ENCODE results near the gene PLEKHG1.

The PLEKHG1 gene

DNA sequence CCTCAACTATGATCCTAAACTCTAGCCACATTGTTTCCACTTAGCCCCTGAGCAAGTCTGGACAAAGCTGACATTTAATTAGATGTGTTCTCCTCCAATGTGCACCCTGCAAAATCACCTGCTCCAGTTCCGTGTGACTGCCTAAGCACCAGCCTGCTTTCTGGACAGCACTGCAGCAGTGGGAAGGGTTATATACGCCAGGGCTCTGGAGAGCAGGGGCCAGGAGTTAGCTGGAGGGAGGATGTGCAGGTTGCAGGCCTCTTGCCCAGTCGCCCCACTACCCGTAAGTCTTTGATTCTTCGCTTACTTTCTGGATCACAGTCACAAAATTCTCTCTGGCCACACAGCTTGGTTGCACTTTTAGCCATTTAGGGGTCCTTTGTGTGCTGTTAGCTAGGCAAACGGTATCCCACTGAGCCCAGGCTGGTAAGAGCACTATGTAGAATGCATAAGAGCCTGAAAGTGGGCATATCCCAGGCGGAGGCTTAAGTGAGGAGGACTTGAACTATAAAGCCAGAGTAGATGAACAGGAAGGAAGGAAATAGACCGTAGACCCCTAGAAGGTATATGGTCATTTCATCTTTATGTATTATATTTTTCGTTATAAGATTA, 10.7 kb upstream of the PLEKHG1 start:
- H3K27ac ChIP-seq, result no peak overlapping the region
- no peak for DNase-seq (ENCODE audit: low read depth, low spot score)

DNA sequence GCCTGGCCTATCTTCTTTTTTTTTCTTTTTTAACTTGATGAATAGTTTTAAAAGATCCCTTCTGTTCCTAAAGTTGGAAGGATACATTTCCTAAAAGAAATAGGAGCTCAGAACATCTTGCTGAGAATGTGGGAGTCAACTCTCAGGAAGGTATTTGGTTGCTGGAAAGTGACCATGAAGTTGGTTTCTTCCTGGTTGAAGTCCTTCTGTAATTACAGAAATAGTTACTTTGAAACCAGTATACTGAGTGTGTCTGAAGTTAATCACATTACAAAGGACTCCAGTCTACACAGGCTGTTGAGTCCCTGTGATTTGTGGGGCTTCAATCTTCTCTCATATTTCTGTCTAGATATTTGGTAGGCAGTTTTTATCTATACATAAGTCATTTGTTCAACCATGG, 9.8 kb upstream of the PLEKHG1 start:
- peak overlapping the region; percentile 23 for H3K27ac ChIP-seq
- no peak for DNase-seq (ENCODE audit: low read depth, low spot score)

DNA sequence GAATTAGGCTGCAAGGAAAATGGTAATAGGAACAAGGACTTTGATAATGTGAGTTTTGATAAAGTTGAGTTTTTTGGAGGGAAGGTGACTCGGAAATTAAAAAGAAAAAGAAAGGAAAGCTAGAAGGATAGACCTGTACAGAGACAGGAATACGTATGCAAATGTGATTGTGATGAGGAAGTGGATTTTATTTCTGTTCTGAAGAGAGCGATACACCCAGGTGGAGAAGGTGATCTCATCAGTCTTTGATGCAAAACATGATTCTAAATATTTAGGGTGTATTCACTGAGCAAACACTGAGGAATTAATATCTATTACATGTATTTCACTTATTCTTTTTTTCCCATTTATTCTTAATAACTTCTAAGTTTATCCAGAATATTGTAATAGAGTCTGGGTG, 9.2 kb upstream of the PLEKHG1 start:
- DNase-seq (ENCODE audit: low read depth, low spot score), result no peak

DNA sequence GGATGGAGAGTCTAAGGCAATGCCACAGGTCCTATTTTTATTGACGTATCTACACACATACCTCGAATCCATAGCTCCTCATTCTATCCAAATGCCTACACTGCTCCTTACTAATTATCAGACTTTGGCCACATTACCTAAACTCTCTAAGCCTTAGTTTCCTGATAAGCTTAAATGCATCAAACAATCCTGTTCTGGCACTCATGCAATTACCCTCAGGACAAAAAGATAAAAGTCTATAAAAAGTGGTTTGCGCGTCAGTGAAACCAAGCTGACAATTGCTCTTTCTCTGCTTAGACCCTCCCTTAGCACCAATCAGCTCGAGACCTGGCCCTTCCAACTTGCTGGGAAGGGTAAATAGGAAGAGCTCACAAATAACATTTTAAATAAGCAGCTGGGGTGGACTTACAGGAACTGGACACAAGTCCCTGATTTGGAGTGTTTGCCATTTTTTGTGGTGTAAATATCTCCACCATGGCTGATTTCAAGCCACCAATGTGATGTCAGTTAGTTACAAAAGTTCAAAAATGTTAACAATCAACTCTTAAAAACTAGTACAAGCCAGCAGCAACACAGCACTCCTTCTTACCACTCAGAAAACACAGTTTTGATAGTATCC, 7.2 kb upstream of the PLEKHG1 start:
- DNase-seq (ENCODE audit: low read depth, low spot score), result no peak
- no peak overlapping the region for H3K27ac ChIP-seq

More for the DNA sequence above, 9.2 kb upstream of the PLEKHG1 start:
- H3K27ac ChIP-seq, result peak overlapping the region; percentile 23

DNA sequence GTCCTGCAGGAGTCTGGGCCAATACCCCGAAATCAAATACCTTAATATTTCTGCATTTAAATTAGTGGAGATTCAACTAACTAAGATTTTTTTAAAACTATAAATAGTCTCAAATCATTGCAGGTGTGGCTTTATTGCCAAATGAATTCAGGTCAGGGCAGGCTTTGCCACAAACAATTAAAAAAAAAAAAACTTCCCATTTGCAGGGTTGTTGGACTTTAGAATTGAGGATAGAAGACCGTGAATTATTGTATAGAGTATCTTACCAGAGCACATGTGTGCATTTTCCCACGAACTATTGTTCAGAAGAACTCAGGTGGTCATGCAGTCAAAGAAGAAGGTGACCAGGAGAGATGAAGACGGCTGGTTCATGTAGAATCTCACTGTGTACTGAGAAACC, 6.6 kb upstream of the PLEKHG1 start:
- DNase-seq (ENCODE audit: low read depth, low spot score), result no peak
- H3K27ac ChIP-seq, result no peak overlapping the region

DNA sequence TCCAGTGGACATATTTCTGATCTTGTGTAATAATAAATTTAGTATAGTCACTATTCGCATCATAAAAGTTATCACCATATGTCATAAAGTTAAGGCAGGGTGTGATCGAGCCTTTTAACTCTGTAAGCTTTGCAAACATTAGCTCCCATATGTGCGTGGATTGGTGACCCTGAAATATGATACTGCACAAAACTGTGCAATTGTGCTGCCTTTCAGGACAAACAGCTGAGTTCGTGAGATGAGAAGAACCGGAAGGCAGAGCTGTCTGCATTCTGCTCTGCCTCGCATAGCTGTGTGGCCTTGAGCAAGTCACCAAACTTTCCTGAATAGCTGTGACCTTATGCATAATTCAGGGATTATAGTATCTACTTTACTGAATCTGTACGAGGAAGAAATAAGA, 3.2 kb upstream of the PLEKHG1 start:
- no peak for DNase-seq (ENCODE audit: low read depth, low spot score)
- no peak overlapping the region for H3K27ac ChIP-seq

DNA sequence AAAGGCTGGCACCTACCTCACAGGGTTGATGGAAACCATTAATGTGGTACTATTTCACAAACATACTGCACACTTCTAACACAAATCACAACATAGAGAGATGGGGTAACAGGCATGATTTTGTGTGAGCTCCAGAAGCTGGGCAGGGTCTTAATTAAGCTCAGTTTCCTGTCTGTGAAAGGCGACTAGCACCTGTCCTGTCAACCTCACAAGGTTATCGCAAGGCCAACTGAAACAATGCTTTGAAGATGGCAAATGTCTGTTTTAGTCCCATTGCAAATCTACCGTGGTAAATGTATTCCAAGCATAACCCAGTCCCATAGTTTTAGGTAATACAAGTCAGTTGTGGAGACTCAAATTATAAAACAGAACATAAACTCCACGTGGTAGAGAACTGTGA, 1.3 kb upstream of the PLEKHG1 start:
- no peak for DNase-seq (ENCODE audit: low read depth, low spot score)
- H3K27ac ChIP-seq, result no peak overlapping the region

DNA sequence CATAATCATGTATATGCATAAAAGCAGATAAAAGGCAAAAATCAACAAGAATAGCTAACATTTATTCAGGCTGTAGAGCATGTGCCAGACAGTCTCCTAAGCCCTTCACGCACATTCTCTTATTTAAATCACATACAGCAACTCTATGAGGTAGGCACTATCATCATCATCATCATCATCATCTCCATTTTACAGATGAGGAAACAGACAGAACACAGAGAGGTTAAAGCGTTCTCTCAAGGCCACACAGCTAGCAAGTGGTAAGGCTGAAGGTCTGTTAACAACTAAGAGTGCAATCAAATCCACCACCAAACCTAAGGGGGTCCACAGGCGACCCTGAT, 857 bp upstream of the PLEKHG1 start:
- DNase-seq (ENCODE audit: low read depth, low spot score), result no peak
- no peak overlapping the region for H3K27ac ChIP-seq

DNA sequence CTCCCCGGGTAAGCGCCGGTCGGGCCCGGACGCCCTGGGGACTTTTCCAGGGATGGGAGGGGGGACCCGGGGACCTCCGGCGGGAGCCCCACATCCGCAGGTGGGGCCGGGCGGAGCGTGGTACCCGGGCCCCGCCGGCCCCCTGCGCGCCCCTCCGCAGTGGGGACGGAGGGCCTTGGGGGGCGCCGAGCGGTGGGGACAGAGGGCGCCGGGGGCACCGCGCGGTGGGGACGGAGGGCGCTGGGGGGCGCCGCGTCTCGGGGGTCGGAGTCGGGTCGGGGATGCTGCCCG, 270 bp downstream of the PLEKHG1 start:
- H3K27ac ChIP-seq, result peak overlapping the region; percentile 74
- DNase-seq (ENCODE audit: low read depth, low spot score), result no peak

DNA sequence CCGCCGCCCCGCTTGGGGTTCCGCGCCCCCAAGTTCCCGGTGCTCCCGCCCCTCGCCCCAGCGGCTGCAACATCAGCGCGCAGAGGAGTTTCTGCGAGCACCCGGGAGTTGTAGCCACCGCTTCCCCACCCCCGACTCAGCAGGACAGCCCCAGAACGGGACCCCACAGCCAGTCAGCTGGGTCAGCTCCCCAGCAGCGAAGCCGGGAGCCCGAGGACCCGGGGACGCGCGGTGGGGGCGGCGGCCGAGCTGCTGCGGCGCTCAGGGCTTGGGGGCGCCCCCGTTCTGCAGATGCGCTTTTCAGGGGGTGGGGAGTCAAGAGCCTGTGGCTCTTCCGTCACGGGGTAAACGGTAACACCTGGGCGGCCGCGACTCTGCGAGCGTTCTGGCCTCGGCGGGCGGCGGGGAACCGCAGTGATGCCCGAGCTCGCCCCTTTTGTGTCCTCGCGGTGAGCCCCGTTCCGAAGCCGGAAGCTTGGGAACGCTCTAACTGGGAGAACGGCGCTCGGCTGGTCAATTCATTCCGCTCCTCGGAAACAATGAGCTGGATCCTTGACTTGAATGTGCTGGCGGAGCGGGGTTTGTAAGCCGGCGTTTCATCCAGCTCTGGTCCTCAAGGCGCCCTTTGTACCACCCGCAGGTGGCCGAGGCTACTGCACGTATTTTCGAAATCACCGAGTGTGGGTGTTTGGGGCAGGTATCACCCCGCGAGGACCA, 774 bp downstream of the PLEKHG1 start:
- DNase-seq (ENCODE audit: low read depth, low spot score), result peak; percentile 54
- H3K27ac ChIP-seq, result peak overlapping the region; percentile 74

DNA sequence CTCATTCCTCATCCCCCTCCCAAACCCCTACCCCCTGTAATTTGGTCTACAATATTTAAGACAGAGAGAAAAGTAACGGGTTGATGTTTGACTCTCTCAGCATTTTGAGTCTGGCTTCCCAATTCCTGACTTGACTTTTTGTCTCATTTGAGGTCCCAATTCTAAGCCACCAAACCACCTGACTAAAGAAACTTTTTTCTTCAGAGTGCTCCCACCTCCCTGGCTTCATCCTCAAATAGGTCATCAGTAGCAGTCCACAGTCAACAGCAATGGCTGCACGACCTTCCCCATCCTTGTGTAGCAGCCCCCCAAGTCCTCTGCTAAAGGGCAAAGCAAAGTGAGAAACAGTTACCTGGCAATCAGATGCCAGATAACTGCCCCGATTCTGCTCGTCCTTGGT, 1.8 kb downstream of the PLEKHG1 start:
- no peak overlapping the region for H3K27ac ChIP-seq
- no peak for DNase-seq (ENCODE audit: low read depth, low spot score)

DNA sequence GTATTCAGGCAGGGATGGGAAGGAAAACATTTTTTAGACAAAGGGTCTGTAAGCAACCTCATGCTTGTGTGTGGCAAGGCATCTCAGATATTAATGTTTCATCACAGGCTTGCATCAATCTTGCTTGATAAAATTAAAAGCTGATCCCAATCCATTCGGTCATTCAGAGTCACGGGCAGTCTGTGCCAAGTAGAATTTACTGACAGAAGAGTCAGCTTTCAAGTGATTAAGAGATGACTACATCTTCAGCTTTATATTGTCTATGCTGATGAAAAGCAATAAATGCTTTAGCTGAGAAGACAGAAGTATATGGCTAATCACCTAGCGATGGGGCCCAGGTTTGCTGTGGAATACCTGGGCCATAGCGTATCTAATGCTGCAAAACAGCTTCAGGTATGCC, 3.5 kb downstream of the PLEKHG1 start:
- DNase-seq (ENCODE audit: low read depth, low spot score), result no peak
- no peak overlapping the region for H3K27ac ChIP-seq

DNA sequence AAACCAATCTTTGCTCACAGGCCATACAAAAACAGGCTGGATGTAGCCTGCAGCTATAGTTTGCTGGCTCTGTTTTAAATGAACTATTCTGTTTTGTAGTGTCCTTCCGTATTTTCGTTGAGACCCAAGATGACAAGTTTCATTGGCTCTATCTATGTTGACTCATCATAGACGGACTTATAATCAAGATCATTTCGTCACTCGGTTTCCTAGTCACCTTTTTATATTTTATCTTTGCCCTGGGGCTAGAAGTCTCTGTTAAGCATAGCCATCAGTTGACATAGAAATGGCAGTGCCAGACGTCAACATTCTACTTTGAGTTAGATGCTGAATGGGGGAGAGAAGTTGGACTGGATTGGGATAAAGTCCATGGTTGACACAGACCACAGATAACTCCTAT, 4.8 kb downstream of the PLEKHG1 start:
- no peak for DNase-seq (ENCODE audit: low read depth, low spot score)
- H3K27ac ChIP-seq, result no peak overlapping the region

DNA sequence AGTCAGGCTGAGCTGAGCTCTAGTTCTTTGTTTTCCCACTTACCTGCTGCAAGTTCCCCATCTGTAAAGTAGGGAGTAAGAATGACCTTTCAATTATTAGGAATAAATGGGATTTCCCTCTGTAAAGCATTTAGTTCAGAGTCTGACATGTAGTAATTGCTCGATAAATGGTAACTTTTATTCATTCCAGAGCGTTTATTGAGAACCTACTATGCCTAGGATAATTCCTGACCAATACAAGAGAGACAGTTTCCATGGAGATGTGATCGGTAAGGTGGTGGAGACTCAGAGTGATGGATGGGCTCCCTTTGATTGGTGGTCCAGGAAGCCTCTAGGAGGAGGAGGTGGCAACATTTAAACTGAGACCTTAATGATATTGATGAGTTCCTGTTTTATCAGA, 5.6 kb downstream of the PLEKHG1 start:
- no peak for DNase-seq (ENCODE audit: low read depth, low spot score)

DNA sequence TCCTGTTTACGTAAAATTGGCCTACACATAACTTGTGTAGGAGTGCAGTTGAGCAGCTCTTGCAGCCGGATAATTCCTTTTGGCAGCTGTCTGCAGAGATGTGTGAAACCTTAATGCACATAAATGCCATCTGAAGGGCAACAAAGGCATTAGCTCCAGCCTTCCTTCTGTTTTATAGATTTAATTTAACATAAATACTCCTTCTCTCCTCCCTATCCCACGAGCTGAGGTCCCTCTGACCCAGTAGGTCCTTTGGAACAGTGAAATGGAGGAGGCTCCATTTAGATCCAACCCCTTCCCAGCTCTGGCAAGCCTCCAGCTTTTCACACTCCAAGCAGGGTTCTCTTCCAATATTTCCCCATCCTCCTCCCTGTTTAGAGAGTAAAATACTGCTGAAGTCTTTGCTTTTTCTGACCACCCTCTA, 6.5 kb downstream of the PLEKHG1 start:
- DNase-seq (ENCODE audit: low read depth, low spot score), result no peak
- H3K27ac ChIP-seq, result no peak overlapping the region

More for the DNA sequence above, 5.6 kb downstream of the PLEKHG1 start:
- H3K27ac ChIP-seq, result no peak overlapping the region

DNA sequence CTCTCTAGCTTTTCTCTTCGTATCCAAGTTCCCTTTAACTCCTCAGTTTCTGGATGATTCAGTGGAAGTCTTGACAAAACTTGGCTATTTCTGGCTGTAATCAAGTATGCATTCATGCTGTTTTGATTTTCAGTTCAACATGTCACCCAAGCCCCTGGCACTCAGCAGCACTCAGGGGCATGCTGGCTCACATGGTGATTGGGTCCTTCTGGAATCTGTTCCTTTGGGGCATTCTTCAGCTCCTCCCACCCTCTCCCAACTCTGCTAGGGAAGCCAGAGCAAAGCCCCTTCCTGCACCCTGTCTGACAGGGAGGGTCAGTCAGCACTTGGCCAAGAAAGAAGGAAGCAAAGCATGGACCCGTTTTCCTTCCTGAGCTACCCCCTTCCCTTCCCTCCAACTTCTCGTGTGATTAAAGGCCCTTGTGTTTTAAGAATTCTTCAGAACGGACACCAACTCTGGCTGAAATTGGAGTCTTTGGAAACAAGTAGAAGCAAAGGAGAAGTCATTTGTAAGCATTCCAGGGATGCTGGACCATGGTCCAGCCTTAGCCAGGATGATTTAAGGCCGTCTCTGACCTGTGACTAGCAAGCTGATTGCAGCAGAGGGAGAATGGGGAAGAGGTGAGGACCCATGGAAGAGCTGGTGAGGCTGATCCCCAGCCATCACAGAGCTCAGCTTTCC, 7.1 kb downstream of the PLEKHG1 start:
- DNase-seq (ENCODE audit: low read depth, low spot score), result no peak

DNA sequence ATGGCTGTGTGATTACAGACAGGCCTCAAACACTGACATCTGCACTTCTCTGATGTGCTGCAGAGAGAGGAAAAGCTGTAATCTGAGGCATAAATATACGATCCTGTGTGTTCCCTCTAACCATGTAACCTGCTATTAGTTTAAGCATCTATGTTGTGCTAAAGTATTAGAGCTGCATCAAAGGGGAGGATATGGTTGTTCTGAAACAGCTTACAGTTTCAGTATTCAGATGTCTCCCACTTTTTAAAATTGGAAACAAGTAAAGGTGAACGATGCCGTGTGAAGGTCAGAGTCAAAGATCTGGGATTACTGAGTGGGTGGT, 7.6 kb downstream of the PLEKHG1 start:
- no peak for DNase-seq (ENCODE audit: low read depth, low spot score)
- H3K27ac ChIP-seq, result no peak overlapping the region

More for the DNA sequence above, 7.1 kb downstream of the PLEKHG1 start:
- H3K27ac ChIP-seq, result no peak overlapping the region

DNA sequence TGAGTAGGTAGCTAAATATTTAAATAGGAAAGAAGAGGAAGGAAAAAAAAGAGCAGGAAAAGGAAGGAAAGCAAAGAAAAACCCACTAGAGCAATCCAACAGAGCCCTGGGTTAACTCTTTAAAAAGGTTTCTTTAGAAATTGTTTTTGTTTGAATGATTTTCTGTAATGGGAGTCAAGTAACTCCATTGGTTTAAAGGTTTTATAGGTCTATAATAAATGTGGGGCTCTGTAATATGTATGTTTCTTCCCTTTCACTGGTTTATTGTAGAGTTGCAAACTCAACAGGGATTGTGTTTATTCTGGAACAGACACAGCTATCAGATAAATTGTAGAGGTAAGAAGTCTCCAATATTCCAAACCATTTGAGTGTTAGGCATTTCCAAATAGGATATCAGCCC, 10.9 kb downstream of the PLEKHG1 start:
- DNase-seq (ENCODE audit: low read depth, low spot score), result no peak
- no peak overlapping the region for H3K27ac ChIP-seq

DNA sequence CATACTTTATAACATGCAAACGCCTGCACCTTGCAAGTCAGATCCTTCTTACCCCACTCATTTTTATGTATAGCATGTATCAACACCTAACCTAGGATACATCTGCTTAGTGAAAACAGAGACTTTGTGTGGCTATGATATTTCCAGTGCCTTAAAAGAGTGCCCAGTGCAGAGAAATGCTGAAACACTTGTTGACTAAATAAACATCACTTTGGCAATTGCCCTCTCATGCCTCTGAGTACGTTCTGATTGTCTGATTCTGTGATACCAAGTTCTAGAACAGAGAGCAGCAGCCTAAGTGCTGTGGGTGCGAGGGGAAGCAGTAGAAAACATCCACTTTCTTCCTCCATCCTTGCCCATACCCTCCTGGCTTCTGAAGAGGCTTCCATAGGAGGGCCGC, 13.6 kb downstream of the PLEKHG1 start:
- H3K27ac ChIP-seq, result no peak overlapping the region

DNA sequence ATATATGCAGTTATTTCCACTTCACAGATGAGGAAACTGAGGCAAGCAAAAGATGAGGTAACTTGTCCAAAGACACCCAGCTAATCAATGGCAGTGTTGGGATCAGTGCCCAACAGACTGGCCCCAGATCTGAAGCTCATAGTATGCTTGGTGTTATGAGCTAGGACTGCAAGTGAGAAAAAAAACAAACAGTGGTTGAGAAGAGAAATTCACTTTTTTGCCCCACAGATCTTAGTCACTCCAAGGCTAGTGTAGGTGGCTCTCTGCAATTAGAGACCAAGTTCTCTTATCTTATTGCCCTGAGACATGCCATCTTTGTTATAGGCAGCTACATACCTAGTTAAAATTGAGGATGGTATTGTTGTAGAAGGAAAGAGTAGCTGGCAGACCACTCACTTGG, 16.3 kb downstream of the PLEKHG1 start:
- no peak for DNase-seq (ENCODE audit: low read depth, low spot score)
- H3K27ac ChIP-seq, result no peak overlapping the region

More for the DNA sequence above, 13.6 kb downstream of the PLEKHG1 start:
- no peak for DNase-seq (ENCODE audit: low read depth, low spot score)

DNA sequence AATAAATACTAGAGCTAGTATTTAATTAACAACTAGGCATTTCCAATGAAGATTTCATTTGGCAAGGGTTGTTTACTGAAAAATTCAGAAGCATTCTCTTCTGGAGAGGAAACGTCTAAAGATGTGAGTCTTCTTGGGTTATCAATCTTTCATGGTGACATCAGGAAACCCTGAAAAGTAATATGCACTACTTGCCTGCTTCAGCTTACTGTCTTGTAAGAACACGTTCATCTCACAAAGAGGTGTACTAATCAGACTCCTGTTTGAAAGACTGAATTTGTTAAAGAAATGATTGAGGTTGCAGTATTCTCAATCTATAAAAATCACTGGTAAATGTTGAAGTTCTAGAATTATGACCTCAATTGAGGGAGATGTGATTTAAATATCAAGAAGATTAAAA, 16.9 kb downstream of the PLEKHG1 start:
- no peak for DNase-seq (ENCODE audit: low read depth, low spot score)

DNA sequence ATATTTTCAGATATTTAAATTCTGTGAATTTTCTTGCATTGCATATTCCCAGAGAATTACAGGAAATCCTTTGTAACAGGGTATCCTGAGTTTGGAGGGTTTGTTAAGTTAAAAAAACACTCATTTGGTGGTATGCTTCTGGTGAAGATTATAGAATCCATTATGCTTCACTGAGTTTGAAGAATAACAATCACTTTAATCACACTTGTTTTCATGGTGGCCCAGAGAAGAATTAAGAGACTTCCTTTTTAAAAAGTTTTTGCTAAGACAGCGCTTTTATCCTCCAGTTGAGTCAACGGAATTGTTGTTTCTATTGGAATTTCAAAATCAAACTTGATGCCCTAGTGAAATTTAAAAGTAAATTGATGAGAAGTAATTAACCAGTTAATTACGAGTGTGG, 17.4 kb downstream of the PLEKHG1 start:
- no peak for DNase-seq (ENCODE audit: low read depth, low spot score)
- H3K27ac ChIP-seq, result no peak overlapping the region

More for the DNA sequence above, 16.9 kb downstream of the PLEKHG1 start:
- H3K27ac ChIP-seq, result no peak overlapping the region

Data from epithelial cell of prostate (primary cell).